HepG2 (cell line): ENCODE measurements around the gene NPB. TPM values are rescaled to one million over a fixed set of nuclear protein-coding genes. Genes with fewer than 3 reads are reported as not detected.
A peak's percentile ranks its signal among the peaks of the same experiment; 100 is the strongest.

ENCODE experiments used
- FOXO1 ChIP-seq: sonication (generic); formaldehyde crosslinking; IDR thresholded peaks from 2 replicates; pipeline ENCODE4 v1.4.0; 2020; ENCODE audit warnings: missing genetic modification reagents
- MED13 ChIP-seq: sonication (generic); formaldehyde crosslinking; IDR thresholded peaks from 2 replicates; pipeline ENCODE4 v1.5.0; 2020; ENCODE audit warnings: missing genetic modification reagents
- MTF2 ChIP-seq: sonication (generic); formaldehyde crosslinking; IDR thresholded peaks from 2 replicates; pipeline ENCODE4 v1.5.0; 2020; ENCODE audit warnings: missing genetic modification reagents, borderline replicate concordance
- MXD4 ChIP-seq: IDR thresholded peaks from 2 replicates; pipeline ENCODE4 v1.6.1; 2016; ENCODE audit warnings: mild to moderate bottlenecking, missing biosample characterization, missing genetic modification reagents
- MYC ChIP-seq: sonication (generic); formaldehyde crosslinking; IDR thresholded peaks from 2 replicates; pipeline ENCODE4 v1.9.0; 2021; ENCODE audit warnings: missing genetic modification reagents, borderline replicate concordance
- NKX3-1 ChIP-seq: sonication (generic); formaldehyde crosslinking; IDR thresholded peaks from 2 replicates; pipeline ENCODE4 v1.5.0; 2020; ENCODE audit warnings: missing genetic modification reagents
- SNAPC2 ChIP-seq: sonication (generic); formaldehyde crosslinking; IDR thresholded peaks from 2 replicates; pipeline ENCODE4 v1.8.1; 2022; ENCODE audit warnings: mild to moderate bottlenecking, missing genetic modification reagents
- ZFP36 ChIP-seq: fragments of 150-350 bp; IDR thresholded peaks from 2 replicates; pipeline ENCODE4 v1.6.1; 2018; ENCODE audit warnings: borderline replicate concordance, low read length, low read depth; ENCODE audit not compliant: partially characterized antibody
- ZFP82 ChIP-seq: sonication (generic); formaldehyde crosslinking; IDR thresholded peaks from 2 replicates; pipeline ENCODE4 v1.5.1; 2020; ENCODE audit warnings: mild to moderate bottlenecking, missing genetic modification reagents, borderline replicate concordance
- ZMYM2 ChIP-seq: sonication (generic); formaldehyde crosslinking; IDR thresholded peaks from 2 replicates; pipeline ENCODE4 v1.8.0; 2022; ENCODE audit warnings: mild to moderate bottlenecking, missing genetic modification reagents
- ZNF232 ChIP-seq: sonication (generic); formaldehyde crosslinking; IDR thresholded peaks from 2 replicates; pipeline ENCODE4 v1.4.0; 2020; ENCODE audit warnings: missing genetic modification reagents, borderline replicate concordance
- ZNF235 ChIP-seq: sonication (generic); formaldehyde crosslinking; IDR thresholded peaks from 2 replicates; pipeline ENCODE4 v1.8.1; 2023; ENCODE audit warnings: mild to moderate bottlenecking, missing genetic modification reagents, borderline replicate concordance
- ZNF777 ChIP-seq: sonication (generic); formaldehyde crosslinking; IDR thresholded peaks from 2 replicates; pipeline ENCODE4 v1.4.0; 2020; ENCODE audit warnings: missing genetic modification reagents
- polyA plus RNA-seq, 8 experiments: library from polyadenylated mRNA; depleted of rRNA in 3 of 8; stranded (reverse) in 7 of 8; unstranded in 1 of 8; fragments of >200 nt; fragmentation: Illumina TruSeq in 4 of 8; extraction: Trizol in 4 of 8; gene quantifications; 2 replicates each; pipeline versions ENCODE4 v1.2.1 to v1.2.3, GENCODE V29; 2011 to 2016; ENCODE audit warnings: low read depth in 4 of 8, missing spikeins in 1 of 8, mixed read lengths in 1 of 8; ENCODE audit not compliant: insufficient read depth in 1 of 8
- total RNA-seq, 5 experiments: library from RNA; depleted of rRNA; stranded (reverse); fragments of >200 nt; fragmentation: Illumina TruSeq; extraction: Trizol; gene quantifications; 2 replicates each; pipeline ENCODE4 v1.2.3, GENCODE V29; 2016; ENCODE audit warnings: low read depth in 1 of 5
- TF ChIP-seq, protein P1 (sequence below): sonication (generic); formaldehyde crosslinking; IDR thresholded peaks from 2 replicates; pipeline ENCODE4 v1.5.0; 2020; ENCODE audit warnings: mild to moderate bottlenecking, missing genetic modification reagents
- TF ChIP-seq, protein P2 (sequence below): sonication (generic); formaldehyde crosslinking; IDR thresholded peaks from 2 replicates; pipeline ENCODE4 v1.5.1; 2020; ENCODE audit warnings: missing genetic modification reagents, mild to moderate bottlenecking, borderline replicate concordance
- TF ChIP-seq, protein P3 (sequence below): fragments of 450-650 bp; IDR thresholded peaks from 2 replicates; pipeline ENCODE4 v1.6.1; 2016
- TF ChIP-seq, protein P4 (sequence below): sonication (generic); formaldehyde crosslinking; IDR thresholded peaks from 2 replicates; pipeline ENCODE4 v1.8.0; 2022; ENCODE audit warnings: missing genetic modification reagents, mild to moderate bottlenecking, borderline replicate concordance
- TF ChIP-seq, protein P5 (sequence below): sonication (generic); formaldehyde crosslinking; IDR thresholded peaks from 2 replicates; pipeline ENCODE4 v1.4.0; 2020; ENCODE audit warnings: missing genetic modification reagents, borderline replicate concordance

NPB gene
- total and polyA plus RNA-seq, 2 of the 13 experiments (the other 11 are each of a cell fraction or from before 2014, with no cell fraction given): 0.11 to 0.93 TPM

DNA sequence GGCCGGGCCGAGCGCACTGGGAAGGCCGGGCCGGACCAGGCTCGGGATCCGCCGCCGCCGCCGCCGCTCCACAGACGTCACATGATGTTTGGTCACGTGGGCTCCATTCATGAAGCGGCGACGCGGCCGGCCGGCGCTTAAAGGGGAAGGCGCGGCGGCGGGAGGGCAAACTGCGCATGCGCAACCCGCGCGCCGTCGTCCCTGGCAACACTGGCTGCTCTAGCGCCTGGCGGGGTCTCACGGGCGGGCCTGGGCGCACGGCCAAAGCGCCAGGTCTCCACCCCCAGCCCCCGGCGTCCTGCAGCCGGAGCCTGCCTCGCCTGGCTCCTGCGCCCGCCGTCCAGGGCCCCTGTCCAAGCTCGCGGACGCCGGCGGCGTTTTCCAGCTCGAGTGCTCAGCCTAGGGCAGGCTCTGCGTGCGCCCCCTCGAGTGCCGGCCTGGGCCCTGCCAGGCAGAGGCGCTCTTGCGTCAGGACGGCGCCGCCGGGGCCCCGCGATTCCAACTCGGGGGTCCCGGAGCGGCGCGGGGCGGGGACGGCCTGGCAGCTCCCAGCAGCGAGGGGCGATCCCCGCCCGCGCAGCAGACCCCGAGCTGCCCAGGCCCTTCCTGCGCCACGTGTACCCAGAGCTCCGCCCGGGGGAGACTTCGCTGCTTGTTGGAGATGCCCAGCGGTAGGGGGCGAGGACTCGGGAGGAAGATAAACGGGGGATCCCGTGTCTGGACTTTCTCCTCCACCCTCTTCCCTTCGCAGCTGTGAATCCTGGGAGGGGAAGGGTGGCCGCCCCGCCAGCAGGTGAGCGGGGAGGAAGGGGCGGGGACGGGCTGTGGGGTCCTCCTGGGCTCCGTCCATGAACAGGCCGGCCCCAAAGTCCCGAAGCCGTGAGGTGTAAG lies 25.9 kb downstream of the NPB start, which contains the start of gene MAFG (continued):
- TF ChIP-seq, protein P1, sequence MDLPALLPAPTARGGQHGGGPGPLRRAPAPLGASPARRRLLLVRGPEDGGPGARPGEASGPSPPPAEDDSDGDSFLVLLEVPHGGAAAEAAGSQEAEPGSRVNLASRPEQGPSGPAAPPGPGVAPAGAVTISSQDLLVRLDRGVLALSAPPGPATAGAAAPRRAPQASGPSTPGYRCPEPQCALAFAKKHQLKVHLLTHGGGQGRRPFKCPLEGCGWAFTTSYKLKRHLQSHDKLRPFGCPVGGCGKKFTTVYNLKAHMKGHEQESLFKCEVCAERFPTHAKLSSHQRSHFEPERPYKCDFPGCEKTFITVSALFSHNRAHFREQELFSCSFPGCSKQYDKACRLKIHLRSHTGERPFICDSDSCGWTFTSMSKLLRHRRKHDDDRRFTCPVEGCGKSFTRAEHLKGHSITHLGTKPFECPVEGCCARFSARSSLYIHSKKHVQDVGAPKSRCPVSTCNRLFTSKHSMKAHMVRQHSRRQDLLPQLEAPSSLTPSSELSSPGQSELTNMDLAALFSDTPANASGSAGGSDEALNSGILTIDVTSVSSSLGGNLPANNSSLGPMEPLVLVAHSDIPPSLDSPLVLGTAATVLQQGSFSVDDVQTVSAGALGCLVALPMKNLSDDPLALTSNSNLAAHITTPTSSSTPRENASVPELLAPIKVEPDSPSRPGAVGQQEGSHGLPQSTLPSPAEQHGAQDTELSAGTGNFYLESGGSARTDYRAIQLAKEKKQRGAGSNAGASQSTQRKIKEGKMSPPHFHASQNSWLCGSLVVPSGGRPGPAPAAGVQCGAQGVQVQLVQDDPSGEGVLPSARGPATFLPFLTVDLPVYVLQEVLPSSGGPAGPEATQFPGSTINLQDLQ: no peak; the same call in 1 of the 2 replicates
- TF ChIP-seq, protein P2, sequence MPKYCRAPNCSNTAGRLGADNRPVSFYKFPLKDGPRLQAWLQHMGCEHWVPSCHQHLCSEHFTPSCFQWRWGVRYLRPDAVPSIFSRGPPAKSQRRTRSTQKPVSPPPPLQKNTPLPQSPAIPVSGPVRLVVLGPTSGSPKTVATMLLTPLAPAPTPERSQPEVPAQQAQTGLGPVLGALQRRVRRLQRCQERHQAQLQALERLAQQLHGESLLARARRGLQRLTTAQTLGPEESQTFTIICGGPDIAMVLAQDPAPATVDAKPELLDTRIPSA (CRISPR knock-in tag): 0 out of 2 replicates have a peak, but pooled peaks have one; percentile 56
- TF ChIP-seq ZFP82 (CRISPR knock-in tag) (peak; percentile 54; the same call in 1 of the 2 replicates), SNAPC2 (peak; percentile 68; the same call in 1 of the 2 replicates), MXD4 (CRISPR knock-in tag) (peak; percentile 87), MYC (CRISPR knock-in tag) (peak; percentile 77), NKX3-1 (CRISPR knock-in tag) (peak; percentile 81), ZNF777 (peak; percentile 100), FOXO1 (CRISPR knock-in tag) (peak; percentile 35), MED13 (peak; percentile 85), ZFP36 (no peak), ZMYM2 (CRISPR knock-in tag) (peak; percentile 35), ZNF235 (CRISPR knock-in tag) (peak; percentile 94), ZNF232 (CRISPR knock-in tag) (0 out of 2 replicates have a peak, but pooled peaks have one; percentile 42), MTF2 (CRISPR knock-in tag) (no peak)
- TF ChIP-seq, protein P3, sequence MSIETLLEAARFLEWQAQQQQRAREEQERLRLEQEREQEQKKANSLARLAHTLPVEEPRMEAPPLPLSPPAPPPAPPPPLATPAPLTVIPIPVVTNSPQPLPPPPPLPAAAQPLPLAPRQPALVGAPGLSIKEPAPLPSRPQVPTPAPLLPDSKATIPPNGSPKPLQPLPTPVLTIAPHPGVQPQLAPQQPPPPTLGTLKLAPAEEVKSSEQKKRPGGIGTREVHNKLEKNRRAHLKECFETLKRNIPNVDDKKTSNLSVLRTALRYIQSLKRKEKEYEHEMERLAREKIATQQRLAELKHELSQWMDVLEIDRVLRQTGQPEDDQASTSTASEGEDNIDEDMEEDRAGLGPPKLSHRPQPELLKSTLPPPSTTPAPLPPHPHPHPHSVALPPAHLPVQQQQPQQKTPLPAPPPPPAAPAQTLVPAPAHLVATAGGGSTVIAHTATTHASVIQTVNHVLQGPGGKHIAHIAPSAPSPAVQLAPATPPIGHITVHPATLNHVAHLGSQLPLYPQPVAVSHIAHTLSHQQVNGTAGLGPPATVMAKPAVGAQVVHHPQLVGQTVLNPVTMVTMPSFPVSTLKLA: peak; percentile 56
- TF ChIP-seq, protein P4, sequence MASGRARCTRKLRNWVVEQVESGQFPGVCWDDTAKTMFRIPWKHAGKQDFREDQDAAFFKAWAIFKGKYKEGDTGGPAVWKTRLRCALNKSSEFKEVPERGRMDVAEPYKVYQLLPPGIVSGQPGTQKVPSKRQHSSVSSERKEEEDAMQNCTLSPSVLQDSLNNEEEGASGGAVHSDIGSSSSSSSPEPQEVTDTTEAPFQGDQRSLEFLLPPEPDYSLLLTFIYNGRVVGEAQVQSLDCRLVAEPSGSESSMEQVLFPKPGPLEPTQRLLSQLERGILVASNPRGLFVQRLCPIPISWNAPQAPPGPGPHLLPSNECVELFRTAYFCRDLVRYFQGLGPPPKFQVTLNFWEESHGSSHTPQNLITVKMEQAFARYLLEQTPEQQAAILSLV (CRISPR knock-in tag): 0 out of 2 replicates have a peak, but pooled peaks have one; percentile 18
- TF ChIP-seq, protein P5, sequence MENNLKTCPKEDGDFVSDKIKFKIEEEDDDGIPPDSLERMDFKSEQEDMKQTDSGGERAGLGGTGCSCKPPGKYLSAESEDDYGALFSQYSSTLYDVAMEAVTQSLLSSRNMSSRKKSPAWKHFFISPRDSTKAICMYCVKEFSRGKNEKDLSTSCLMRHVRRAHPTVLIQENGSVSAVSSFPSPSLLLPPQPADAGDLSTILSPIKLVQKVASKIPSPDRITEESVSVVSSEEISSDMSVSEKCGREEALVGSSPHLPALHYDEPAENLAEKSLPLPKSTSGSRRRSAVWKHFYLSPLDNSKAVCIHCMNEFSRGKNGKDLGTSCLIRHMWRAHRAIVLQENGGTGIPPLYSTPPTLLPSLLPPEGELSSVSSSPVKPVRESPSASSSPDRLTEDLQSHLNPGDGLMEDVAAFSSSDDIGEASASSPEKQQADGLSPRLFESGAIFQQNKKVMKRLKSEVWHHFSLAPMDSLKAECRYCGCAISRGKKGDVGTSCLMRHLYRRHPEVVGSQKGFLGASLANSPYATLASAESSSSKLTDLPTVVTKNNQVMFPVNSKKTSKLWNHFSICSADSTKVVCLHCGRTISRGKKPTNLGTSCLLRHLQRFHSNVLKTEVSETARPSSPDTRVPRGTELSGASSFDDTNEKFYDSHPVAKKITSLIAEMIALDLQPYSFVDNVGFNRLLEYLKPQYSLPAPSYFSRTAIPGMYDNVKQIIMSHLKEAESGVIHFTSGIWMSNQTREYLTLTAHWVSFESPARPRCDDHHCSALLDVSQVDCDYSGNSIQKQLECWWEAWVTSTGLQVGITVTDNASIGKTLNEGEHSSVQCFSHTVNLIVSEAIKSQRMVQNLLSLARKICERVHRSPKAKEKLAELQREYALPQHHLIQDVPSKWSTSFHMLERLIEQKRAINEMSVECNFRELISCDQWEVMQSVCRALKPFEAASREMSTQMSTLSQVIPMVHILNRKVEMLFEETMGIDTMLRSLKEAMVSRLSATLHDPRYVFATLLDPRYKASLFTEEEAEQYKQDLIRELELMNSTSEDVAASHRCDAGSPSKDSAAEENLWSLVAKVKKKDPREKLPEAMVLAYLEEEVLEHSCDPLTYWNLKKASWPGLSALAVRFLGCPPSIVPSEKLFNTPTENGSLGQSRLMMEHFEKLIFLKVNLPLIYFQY (CRISPR knock-in tag): 0 out of 2 replicates have a peak, but pooled peaks have one; percentile 18
